Muscle of arm (tissue), 12 donors: Measurements from ENCODE around the gene RNF121. TPM values are rescaled to one million over a fixed set of nuclear protein-coding genes. Genes with fewer than 3 reads are reported as not detected.

Experiments
- DNase-seq: peaks from one replicate; pipeline ENCODE4 v3.0.0-alpha.2; 2013
- polyA plus RNA-seq, 12 donors: library from polyadenylated mRNA; unstranded; fragments of 120-200 nt; gene quantifications; one replicate each; pipeline ENCODE4 v1.2.1, GENCODE V29; 2013; ENCODE audit not compliant: insufficient read length in 12 of 12

RNF121 gene
- polyA plus RNA-seq, 12 donors: 24.4 to 35.4 (median 29.2) TPM; not detected in 1

- DNase-seq: no peak
Observed at GRCh38 chr11:72004515-72005346, 75.9 kb downstream of the RNF121 start.

GRCh38 chr11:72005347-72006260, 76.8 kb downstream of the RNF121 start:
- DNase-seq: no peak

- DNase-seq: no peak
Observed at GRCh38 chr11:72006309-72007088, 77.7 kb downstream of the RNF121 start.

GRCh38 chr11:72007089-72007476, 78.2 kb downstream of the RNF121 start:
- no peak for DNase-seq

- no peak for DNase-seq
Observed at GRCh38 chr11:72007587-72007986, 78.7 kb downstream of the RNF121 start.

- no peak for DNase-seq
Observed at GRCh38 chr11:72008728-72009127, 79.9 kb downstream of the RNF121 start.

GRCh38 chr11:72009156-72009555, 80.3 kb downstream of the RNF121 start:
- no peak for DNase-seq

GRCh38 chr11:72010529-72011233, 81.8 kb downstream of the RNF121 start:
- DNase-seq: no peak

GRCh38 chr11:72012091-72012630, 83.3 kb downstream of the RNF121 start:
- no peak for DNase-seq

GRCh38 chr11:72012897-72013721, 84.3 kb downstream of the RNF121 start:
- peak; percentile 71 for DNase-seq

GRCh38 chr11:72013765-72014711, 85.2 kb downstream of the RNF121 start:
- DNase-seq: no peak

- no peak for DNase-seq
Observed at GRCh38 chr11:72014761-72015320, 86.0 kb downstream of the RNF121 start.

- DNase-seq: no peak
Observed at GRCh38 chr11:72015511-72016061, 86.7 kb downstream of the RNF121 start.

GRCh38 chr11:72018171-72018570, 89.3 kb downstream of the RNF121 start:
- no peak for DNase-seq

GRCh38 chr11:72023335-72023734, 94.5 kb downstream of the RNF121 start:
- no peak for DNase-seq

GRCh38 chr11:72024069-72024754, 95.4 kb downstream of the RNF121 start:
- DNase-seq: no peak

GRCh38 chr11:72026090-72026489, 97.2 kb downstream of the RNF121 start:
- DNase-seq: no peak
